PC-3 (cell line): ENCODE data around the gene AGR3. TPM values are rescaled to one million over a fixed set of nuclear protein-coding genes. Genes with fewer than 3 reads are reported as not detected.

Experiments
- ATAC-seq: fragments of 200-7000 bp; cut with Tn5 transposase; 2 replicates; pipeline ENCODE4 v1.9.1; 2020; ENCODE audit warnings: mild to moderate bottlenecking, moderate library complexity
- BruUV-seq: library from RNA; stranded (reverse); fragments of 400-500 nt; replicated peaks from 2 replicates; lab custom pipeline; 2021; lab: Mats Ljungman, UMichigan
- CTCF ChIA-PET: fragments of 300-600 bp; sonication (Branson Sonifier 250); formaldehyde crosslinking; loops from one replicate; lab custom pipeline; 2022; ENCODE audit warnings: antibody characterized with exemption; lab: Charles Lee
- POLR2A ChIA-PET: fragments of 300-600 bp; sonication (Branson Sonifier 250); formaldehyde crosslinking; loops from one replicate; lab custom pipeline; 2022; ENCODE audit warnings: antibody characterized with exemption; ENCODE audit not compliant: unreplicated experiment; lab: Charles Lee
- DNase-seq: peaks from one replicate; pipeline ENCODE4 v3.0.0-alpha.2; 2015
- H2AFZ ChIP-seq: fragments of 300-600 bp; sonication (generic); 2 replicates; pipeline ENCODE4 v1.6.0; 2016; ENCODE audit warnings: antibody characterized with exemption, low read length
- H3F3A ChIP-seq: fragments of 300-600 bp; sonication (generic); one replicate; pipeline ENCODE4 v1.6.0; 2017; ENCODE audit warnings: antibody characterized with exemption, low read length, control low read depth, mild to moderate bottlenecking; ENCODE audit not compliant: unreplicated experiment
- H3K27ac ChIP-seq: fragments of 300-600 bp; sonication (generic); 2 replicates; pipeline ENCODE4 v1.5.1; 2016; ENCODE audit warnings: mild to moderate bottlenecking, low read length
- H3K27me3 ChIP-seq: fragments of 300-600 bp; sonication (generic); 2 replicates; pipeline ENCODE4 v1.6.1; 2016; ENCODE audit warnings: low read length, mixed read lengths
- H3K36me3 ChIP-seq: fragments of 300-600 bp; sonication (generic); 2 replicates; pipeline ENCODE4 v1.6.1; 2016; ENCODE audit warnings: low read depth, mixed run types, low read length, mixed read lengths
- H3K4me1 ChIP-seq: fragments of 300-600 bp; sonication (generic); 2 replicates; pipeline ENCODE4 v1.5.1; 2016; ENCODE audit warnings: low read length; ENCODE audit not compliant: insufficient read depth
- H3K4me2 ChIP-seq: fragments of 300-600 bp; sonication (generic); 2 replicates; pipeline ENCODE4 v1.6.0; 2016; ENCODE audit warnings: low read length
- H3K4me3 ChIP-seq: fragments of 300-600 bp; sonication (generic); 2 replicates; pipeline ENCODE4 v1.5.1; 2016; ENCODE audit warnings: mild to moderate bottlenecking, low read length, mixed read lengths
- H3K79me2 ChIP-seq: fragments of 300-600 bp; sonication (generic); 2 replicates; pipeline ENCODE4 v1.6.1; 2017; ENCODE audit warnings: low read length, mixed read lengths
- H3K9ac ChIP-seq: fragments of 300-600 bp; sonication (generic); 2 replicates; pipeline ENCODE4 v1.6.0; 2016; ENCODE audit warnings: mild to moderate bottlenecking, low read length
- H3K9me2 ChIP-seq: fragments of 300-600 bp; sonication (generic); replicated peaks from 2 replicates; pipeline ENCODE4 v1.6.1; 2016; ENCODE audit warnings: mixed run types, low read length, mixed read lengths
- H3K9me3 ChIP-seq: fragments of 300-600 bp; sonication (generic); 2 replicates; pipeline ENCODE4 v1.6.1; 2016; ENCODE audit warnings: low read length, mixed read lengths
- H4K20me1 ChIP-seq: fragments of 300-600 bp; sonication (generic); 2 replicates; pipeline ENCODE4 v1.6.1; 2016; ENCODE audit warnings: low read length, mixed read lengths
- CTCF ChIP-seq: fragments of 300-600 bp; sonication (generic); conservative IDR thresholded peaks from 2 replicates; pipeline ENCODE4 v1.5.1; 2017; ENCODE audit warnings: antibody characterized with exemption, low read depth, mild to moderate bottlenecking, low read length
- EZH2 ChIP-seq: fragments of 300-600 bp; sonication (generic); IDR thresholded peaks from one replicate; pipeline ENCODE4 v1.6.1; 2017; ENCODE audit warnings: antibody characterized with exemption, mild to moderate bottlenecking, low read length; ENCODE audit not compliant: unreplicated experiment
- EZH2phosphoT487 ChIP-seq: fragments of 300-600 bp; sonication (generic); IDR thresholded peaks from 2 replicates; pipeline ENCODE4 v1.6.1; 2018; ENCODE audit warnings: mild to moderate bottlenecking, antibody characterized with exemption, low read length, borderline replicate concordance
- intact Hi-C: fragments of 100-400 bp; cut with micrococcal nuclease; formaldehyde crosslinking; loops from 2 replicates; pipeline ENCODE4 v1.9.0; 2023
- total RNA-seq: library from RNA; depleted of rRNA; stranded (reverse); fragments of >200 nt; gene quantifications from 2 replicates; pipeline ENCODE4 v1.2.3, GENCODE V29; 2014

Gene AGR3
- total RNA-seq, 1 experiment from 2014 or later = not detected

- ATAC-seq = no peak
- Histone ChIP-seq H4K20me1 (no peaks in the 10 kb centered on the region), H3K27me3 (no peaks in the 10 kb centered on the region), H3K4me3 (no peak overlapping the region), H3K9ac (no peak overlapping the region), H3K4me2 (no peak overlapping the region), H3K9me3 (no peaks in the 10 kb centered on the region), H3K27ac (no peak overlapping the region), H2AFZ (no peak overlapping the region), H3K9me2 (no peaks in the 10 kb centered on the region), H3F3A (no peaks in the 10 kb centered on the region), H3K4me1 (no peaks in the 10 kb centered on the region), H3K79me2 (no peaks in the 10 kb centered on the region), H3K36me3 (no peaks in the 10 kb centered on the region)
- ChIA-PET POLR2A (no interaction called here), CTCF (no interaction called here)
- TF ChIP-seq EZH2phosphoT487 (no peak), EZH2 (no peak), CTCF (no peak)
- intact Hi-C loops = no loop called here
- BruUV-seq = no TSS peak
- no peak for DNase-seq
These were observed 1.2 kb downstream of the AGR3 start for GRCh38 chr7:16880554-16880953.

- POLR2A ChIA-PET = no interaction called here
- no peak for DNase-seq
These were observed 2.6 kb downstream of the AGR3 start for GRCh38 chr7:16879181-16879580.

More at GRCh38 chr7:16879181-16879580, 2.6 kb downstream of the AGR3 start:
- Histone ChIP-seq H3K27me3 (no peaks in the 10 kb centered on the region), H4K20me1 (no peaks in the 10 kb centered on the region), H3K4me2 (no peak overlapping the region), H3K4me1 (no peaks in the 10 kb centered on the region), H3K9ac (no peak overlapping the region), H2AFZ (no peak overlapping the region), H3K79me2 (no peaks in the 10 kb centered on the region), H3K27ac (no peak overlapping the region), H3K9me2 (no peaks in the 10 kb centered on the region), H3F3A (no peaks in the 10 kb centered on the region), H3K9me3 (no peaks in the 10 kb centered on the region), H3K36me3 (no peaks in the 10 kb centered on the region), H3K4me3 (no peak overlapping the region)
- CTCF ChIA-PET = no interaction called here
- peak; percentile 46 for ATAC-seq
- BruUV-seq = no TSS peak
- TF ChIP-seq EZH2 (no peak), CTCF (no peak), EZH2phosphoT487 (no peak)
- intact Hi-C loops = no loop called here
